ENCODE results near the gene CD84. TPM values are rescaled to one million over a fixed set of nuclear protein-coding genes. Genes with fewer than 3 reads are reported as not detected.
"Not testable (repeated sequence)": the region's sequence is repeated elsewhere in the genome, so short reads cannot be mapped to it uniquely, and the experiment has no call there.

CD84 gene
- total RNA-seq, 6 experiments from 2014 or later = 2.4 to 11.1 (median 3.4) TPM

DNA sequence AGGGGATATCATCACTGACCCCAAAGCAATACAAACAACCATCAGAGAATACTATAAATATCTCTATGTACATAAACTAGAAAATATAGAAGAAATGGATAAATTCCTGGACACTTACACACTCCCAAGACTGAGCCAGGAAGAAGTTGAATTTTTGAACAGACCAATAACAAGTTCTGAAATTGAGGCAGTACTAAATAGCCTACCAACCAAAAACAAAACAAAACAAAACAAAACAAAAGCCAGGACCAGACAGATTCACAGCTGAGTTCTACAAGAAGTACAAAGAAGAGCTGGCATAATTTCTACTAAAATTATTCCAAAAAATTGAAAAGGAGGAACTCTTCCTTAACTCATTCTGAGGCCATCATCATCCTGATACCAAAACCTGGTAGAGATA, 18.5 kb downstream of the CD84 start:
- no peak overlapping the region for H3K4me3 ChIP-seq
- no peak for ATAC-seq
- no peak for DNase-seq
- H3K27me3 ChIP-seq = no peaks in the 10 kb centered on the region
- no peak overlapping the region for H3K27ac ChIP-seq
- H3K9me3 ChIP-seq = no peaks in the 10 kb centered on the region
- H3K4me1 ChIP-seq = no peaks in the 10 kb centered on the region
- intact Hi-C loops (cut with DNase I) = no loop called here
- TF ChIP-seq, protein P1, sequence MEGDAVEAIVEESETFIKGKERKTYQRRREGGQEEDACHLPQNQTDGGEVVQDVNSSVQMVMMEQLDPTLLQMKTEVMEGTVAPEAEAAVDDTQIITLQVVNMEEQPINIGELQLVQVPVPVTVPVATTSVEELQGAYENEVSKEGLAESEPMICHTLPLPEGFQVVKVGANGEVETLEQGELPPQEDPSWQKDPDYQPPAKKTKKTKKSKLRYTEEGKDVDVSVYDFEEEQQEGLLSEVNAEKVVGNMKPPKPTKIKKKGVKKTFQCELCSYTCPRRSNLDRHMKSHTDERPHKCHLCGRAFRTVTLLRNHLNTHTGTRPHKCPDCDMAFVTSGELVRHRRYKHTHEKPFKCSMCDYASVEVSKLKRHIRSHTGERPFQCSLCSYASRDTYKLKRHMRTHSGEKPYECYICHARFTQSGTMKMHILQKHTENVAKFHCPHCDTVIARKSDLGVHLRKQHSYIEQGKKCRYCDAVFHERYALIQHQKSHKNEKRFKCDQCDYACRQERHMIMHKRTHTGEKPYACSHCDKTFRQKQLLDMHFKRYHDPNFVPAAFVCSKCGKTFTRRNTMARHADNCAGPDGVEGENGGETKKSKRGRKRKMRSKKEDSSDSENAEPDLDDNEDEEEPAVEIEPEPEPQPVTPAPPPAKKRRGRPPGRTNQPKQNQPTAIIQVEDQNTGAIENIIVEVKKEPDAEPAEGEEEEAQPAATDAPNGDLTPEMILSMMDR (IDR thresholded peaks at IDR 0.05) = no peak
- TF ChIP-seq POLR2A (IDR thresholded peaks at IDR 0.05) = no peak
- H3K36me3 ChIP-seq = no peaks in the 10 kb centered on the region

GRCh38 chr1:160560045-160560705, 19.1 kb downstream of the CD84 start:
- intact Hi-C loops (cut with DNase I) = no loop called here
- Histone ChIP-seq H3K4me3 (no peak overlapping the region), H3K27ac (no peak overlapping the region), H3K27me3 (no peaks in the 10 kb centered on the region), H3K36me3 (no peaks in the 10 kb centered on the region), H3K4me1 (no peaks in the 10 kb centered on the region), H3K9me3 (no peaks in the 10 kb centered on the region)
- no peak for TF ChIP-seq POLR2A (IDR thresholded peaks at IDR 0.05)
- TF ChIP-seq, protein P1 (IDR thresholded peaks at IDR 0.05) = no peak
- 58% methylated on average over 4 of the region's 4 CpGs for WGBS (ENCODE audit: insufficient coverage, low coverage, low lambda C conversion rate, missing lambda C conversion rate)
- no peak for DNase-seq
- no peak for ATAC-seq

GRCh38 chr1:160559437-160559836, 19.9 kb downstream of the CD84 start:
- H3K4me1 ChIP-seq; H3K36me3 ChIP-seq; H3K27ac ChIP-seq; H3K9me3 ChIP-seq; DNase-seq; intact Hi-C loops (cut with DNase I); H3K4me3 ChIP-seq; ATAC-seq; H3K27me3 ChIP-seq: not testable (repeated sequence)
- WGBS (ENCODE audit: insufficient coverage, low coverage, low lambda C conversion rate, missing lambda C conversion rate) = 76% methylated on average over 3 of the region's 3 CpGs

GRCh38 chr1:160558660-160559380, 20.5 kb downstream of the CD84 start:
- no peak for ATAC-seq
- Histone ChIP-seq H3K4me3 (no peak overlapping the region), H3K36me3 (no peaks in the 10 kb centered on the region), H3K4me1 (no peaks in the 10 kb centered on the region), H3K27ac (no peak overlapping the region), H3K27me3 (no peaks in the 10 kb centered on the region), H3K9me3 (no peaks in the 10 kb centered on the region)
- DNase-seq = no peak
- intact Hi-C loops (cut with DNase I) = no loop called here
- 64% methylated on average over 4 of the region's 4 CpGs for WGBS (ENCODE audit: insufficient coverage, low coverage, low lambda C conversion rate, missing lambda C conversion rate)
- no peak for TF ChIP-seq POLR2A (IDR thresholded peaks at IDR 0.05)
- TF ChIP-seq, protein P1 (IDR thresholded peaks at IDR 0.05) = no peak

- H3K27me3 ChIP-seq = no peaks in the 10 kb centered on the region
- DNase-seq (no peak), ATAC-seq (no peak)
- H3K36me3 ChIP-seq = no peaks in the 10 kb centered on the region
- intact Hi-C loops (cut with DNase I) = no loop called here
- no peak overlapping the region for H3K4me3 ChIP-seq
- H3K9me3 ChIP-seq = no peaks in the 10 kb centered on the region
- WGBS (ENCODE audit: insufficient coverage, low coverage, low lambda C conversion rate, missing lambda C conversion rate) = 76% methylated on average over 2 of the region's 4 CpGs
- H3K4me1 ChIP-seq = no peaks in the 10 kb centered on the region
- H3K27ac ChIP-seq = no peak overlapping the region
- no peak for TF ChIP-seq POLR2A (IDR thresholded peaks at IDR 0.05)
- TF ChIP-seq, protein P1 (IDR thresholded peaks at IDR 0.05) = no peak
Observed at GRCh38 chr1:160553778-160554177, 25.5 kb downstream of the CD84 start.

Measured in right lobe of liver (tissue), 6 donors.